Measurements from ENCODE around the gene DNAH17. TPM values are rescaled to one million over a fixed set of nuclear protein-coding genes. Genes with fewer than 3 reads are reported as not detected.

DNAH17 gene
- total RNA-seq, 4 donors from 2014 or later: 0.19 to 0.31 TPM; not detected in 2

GRCh38 chr17:78524870-78525510 lies 52.2 kb downstream of the DNAH17 start:
- intact Hi-C loops (cut with DNase I): no loop called here
- H3K4me3 ChIP-seq: no peak overlapping the region
- no peak for TF ChIP-seq POLR2A (IDR thresholded peaks at IDR 0.05)
- TF ChIP-seq, protein P1, sequence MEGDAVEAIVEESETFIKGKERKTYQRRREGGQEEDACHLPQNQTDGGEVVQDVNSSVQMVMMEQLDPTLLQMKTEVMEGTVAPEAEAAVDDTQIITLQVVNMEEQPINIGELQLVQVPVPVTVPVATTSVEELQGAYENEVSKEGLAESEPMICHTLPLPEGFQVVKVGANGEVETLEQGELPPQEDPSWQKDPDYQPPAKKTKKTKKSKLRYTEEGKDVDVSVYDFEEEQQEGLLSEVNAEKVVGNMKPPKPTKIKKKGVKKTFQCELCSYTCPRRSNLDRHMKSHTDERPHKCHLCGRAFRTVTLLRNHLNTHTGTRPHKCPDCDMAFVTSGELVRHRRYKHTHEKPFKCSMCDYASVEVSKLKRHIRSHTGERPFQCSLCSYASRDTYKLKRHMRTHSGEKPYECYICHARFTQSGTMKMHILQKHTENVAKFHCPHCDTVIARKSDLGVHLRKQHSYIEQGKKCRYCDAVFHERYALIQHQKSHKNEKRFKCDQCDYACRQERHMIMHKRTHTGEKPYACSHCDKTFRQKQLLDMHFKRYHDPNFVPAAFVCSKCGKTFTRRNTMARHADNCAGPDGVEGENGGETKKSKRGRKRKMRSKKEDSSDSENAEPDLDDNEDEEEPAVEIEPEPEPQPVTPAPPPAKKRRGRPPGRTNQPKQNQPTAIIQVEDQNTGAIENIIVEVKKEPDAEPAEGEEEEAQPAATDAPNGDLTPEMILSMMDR (IDR thresholded peaks at IDR 0.05): no peak
- H3K9me3 ChIP-seq: no peaks in the 10 kb centered on the region
- DNase-seq: no peak
- no peaks in the 10 kb centered on the region for H3K36me3 ChIP-seq
- H3K27ac ChIP-seq: no peak overlapping the region
- WGBS, 2 donors: 79 to 87% methylated on average over 8 to 14 of the region's 23 CpGs
- H3K4me1 ChIP-seq: no peaks in the 10 kb centered on the region
- H3K27me3 ChIP-seq: no peaks in the 10 kb centered on the region

- H3K9me3 ChIP-seq: no peaks in the 10 kb centered on the region
- H3K4me3 ChIP-seq: no peak overlapping the region
- DNase-seq: no peak
- no peaks in the 10 kb centered on the region for H3K36me3 ChIP-seq
- intact Hi-C loops (cut with DNase I): no loop called here
- no peak overlapping the region for H3K27ac ChIP-seq
- H3K4me1 ChIP-seq: no peaks in the 10 kb centered on the region
- no peaks in the 10 kb centered on the region for H3K27me3 ChIP-seq
- WGBS, 2 donors: 79 to 83% methylated on average over 15 to 16 of the region's 17 CpGs
- TF ChIP-seq, protein P1 (IDR thresholded peaks at IDR 0.05): no peak
- no peak for TF ChIP-seq POLR2A (IDR thresholded peaks at IDR 0.05)
Measured at GRCh38 chr17:78523934-78524655, 53.1 kb downstream of the DNAH17 start.

GRCh38 chr17:78522031-78522809 lies 55.0 kb downstream of the DNAH17 start:
- no peak for DNase-seq
- H3K4me3 ChIP-seq: no peak overlapping the region
- H3K27me3 ChIP-seq: no peaks in the 10 kb centered on the region
- TF ChIP-seq POLR2A (IDR thresholded peaks at IDR 0.05): no peak
- TF ChIP-seq, protein P1 (IDR thresholded peaks at IDR 0.05): no peak
- H3K4me1 ChIP-seq: no peaks in the 10 kb centered on the region
- intact Hi-C loops (cut with DNase I): no loop called here
- H3K27ac ChIP-seq: no peak overlapping the region
- H3K9me3 ChIP-seq: no peaks in the 10 kb centered on the region
- 85 to 91% methylated on average over 16 of the region's 16 CpGs for WGBS, 2 donors
- no peaks in the 10 kb centered on the region for H3K36me3 ChIP-seq

DNA sequence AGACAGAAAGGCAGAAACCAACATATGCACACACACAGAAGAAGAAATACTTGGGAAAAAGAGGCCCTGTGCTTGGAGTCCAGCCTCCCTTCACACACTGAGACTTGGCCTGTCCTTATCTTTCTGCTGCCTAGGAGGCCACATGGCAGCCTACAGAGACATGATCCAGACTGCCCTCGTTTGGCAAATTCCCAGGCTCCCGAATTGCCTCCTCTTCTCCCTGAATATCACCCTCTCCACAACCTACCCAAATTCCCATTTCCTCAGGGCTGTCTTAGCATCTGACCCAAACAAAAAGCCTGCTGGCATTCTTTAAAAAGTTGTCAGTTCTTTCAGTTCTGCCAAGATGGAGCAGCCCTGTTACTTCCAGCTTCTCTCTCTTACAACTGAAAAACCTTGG lies 59.8 kb downstream of the DNAH17 start:
- 45 to 59% methylated on average over 2 of the region's 2 CpGs for WGBS, 2 donors
- Histone ChIP-seq H3K36me3 (no peaks in the 10 kb centered on the region), H3K9me3 (no peaks in the 10 kb centered on the region), H3K4me1 (no peaks in the 10 kb centered on the region), H3K27ac (no peak overlapping the region), H3K4me3 (no peak overlapping the region), H3K27me3 (no peaks in the 10 kb centered on the region)
- intact Hi-C loops (cut with DNase I): no loop called here
- DNase-seq: no peak
- TF ChIP-seq, protein P1 (IDR thresholded peaks at IDR 0.05): no peak

- intact Hi-C loops (cut with DNase I): no loop called here
Measured at GRCh38 chr17:78515480-78515879, 61.7 kb downstream of the DNAH17 start.

More at GRCh38 chr17:78515480-78515879, 61.7 kb downstream of the DNAH17 start:
- no peak for DNase-seq
- Histone ChIP-seq H3K9me3 (no peaks in the 10 kb centered on the region), H3K36me3 (no peaks in the 10 kb centered on the region), H3K4me3 (no peak overlapping the region), H3K27ac (no peak overlapping the region), H3K27me3 (no peaks in the 10 kb centered on the region), H3K4me1 (peaks cover 0 to 4% (median 0%) of the 10 kb centered on the region in 3 donors)
- no peak for TF ChIP-seq POLR2A (IDR thresholded peaks at IDR 0.05)
- TF ChIP-seq, protein P1 (IDR thresholded peaks at IDR 0.05): no peak
- WGBS, 2 donors: 69 to 83% methylated on average over 3 to 4 of the region's 4 CpGs

Measured in esophagus squamous epithelium (tissue), 5 donors.